IMR-90 (cell line): ENCODE data around the gene METAP2. TPM values are rescaled to one million over a fixed set of nuclear protein-coding genes. Genes with fewer than 3 reads are reported as not detected.

Experiments used
- ATAC-seq: fragments of 200-7000 bp; cut with Tn5 transposase; 2 replicates; pipeline ENCODE4 v1.9.1; 2020; ENCODE audit warnings: low read depth, mild to moderate bottlenecking, moderate library complexity
- BruUV-seq: library from RNA; stranded (reverse); fragments of 400-500 nt; replicated peaks from 2 replicates; lab custom pipeline; 2021; lab: Mats Ljungman, UMichigan
- CTCF ChIA-PET: fragments of 300-600 bp; formaldehyde crosslinking; extraction: SDS; loops from one replicate; lab custom pipeline; 2021; ENCODE audit warnings: antibody characterized with exemption; lab: Yijun Ruan, JAX
- POLR2A ChIA-PET: fragments of 300-600 bp; sonication (Branson Sonifier 250); formaldehyde crosslinking; loops from one replicate; lab custom pipeline; 2022; ENCODE audit warnings: antibody characterized with exemption; ENCODE audit not compliant: unreplicated experiment; lab: Charles Lee
- DNase-seq: peaks from one replicate; pipeline ENCODE4 v3.0.0; 2013
- H2AFZ ChIP-seq: replicated peaks from 2 replicates; pipeline ENCODE3; 2013; ENCODE audit warnings: low read length, mild to moderate bottlenecking; ENCODE audit not compliant: poor library complexity
- H2AK5ac ChIP-seq: 2 replicates; pipeline ENCODE4 v1.6.1; 2013; ENCODE audit warnings: low read depth, low read length, inconsistent platforms
- H2AK9ac ChIP-seq: replicated peaks from 2 replicates; pipeline ENCODE3; 2013; ENCODE audit warnings: mild to moderate bottlenecking, low read depth, low read length, moderate library complexity; ENCODE audit not compliant: poor library complexity
- H2BK120ac ChIP-seq: 2 replicates; pipeline ENCODE4 v1.6.1; 2013; ENCODE audit warnings: low read depth, low read length, inconsistent platforms
- H2BK15ac ChIP-seq: 3 replicates; pipeline ENCODE4 v1.6.1; 2013; ENCODE audit warnings: low read depth, low read length, inconsistent platforms
- H2BK20ac ChIP-seq: 2 replicates; pipeline ENCODE4 v1.6.1; 2013; ENCODE audit warnings: low read depth, mild to moderate bottlenecking, inconsistent platforms, low read length, moderate library complexity
- H2BK5ac ChIP-seq: 2 replicates; pipeline ENCODE4 v1.6.1; 2013; ENCODE audit warnings: mild to moderate bottlenecking, low read depth, low read length, inconsistent platforms; ENCODE audit not compliant: poor library complexity, severe bottlenecking
- H3K14ac ChIP-seq: replicated peaks from 2 replicates; pipeline ENCODE4 v1.6.1; 2013; ENCODE audit warnings: low read depth, low read length, inconsistent platforms
- H3K18ac ChIP-seq: 2 replicates; pipeline ENCODE4 v1.6.1; 2013; ENCODE audit warnings: low read depth, low read length, control low read depth
- H3K23ac ChIP-seq: 2 replicates; pipeline ENCODE4 v1.6.1; 2013; ENCODE audit warnings: low read depth, low read length, inconsistent platforms
- H3K27ac ChIP-seq: 2 replicates; pipeline ENCODE4 v1.5.1; 2013; ENCODE audit warnings: mild to moderate bottlenecking, control low read depth, low read length; ENCODE audit not compliant: insufficient read depth
- H3K27me3 ChIP-seq: 2 replicates; pipeline ENCODE4 v1.6.1; 2013; ENCODE audit warnings: low read length; ENCODE audit not compliant: control insufficient read depth, insufficient read depth
- H3K36me3 ChIP-seq: 2 replicates; pipeline ENCODE4 v1.6.1; 2013; ENCODE audit warnings: low read length, mixed read lengths; ENCODE audit not compliant: control insufficient read depth, insufficient read depth
- H3K4ac ChIP-seq: 2 replicates; pipeline ENCODE4 v1.6.1; 2013; ENCODE audit warnings: low read depth, low read length, inconsistent platforms
- H3K4me1 ChIP-seq: 2 replicates; pipeline ENCODE4 v1.6.1; 2013; ENCODE audit warnings: low read length, mixed read lengths; ENCODE audit not compliant: control insufficient read depth, insufficient read depth
- H3K4me2 ChIP-seq: 2 replicates; pipeline ENCODE4 v1.6.1; 2013; ENCODE audit warnings: low read depth, mild to moderate bottlenecking, control low read depth, low read length, moderate library complexity
- H3K4me3 ChIP-seq: 2 replicates; pipeline ENCODE4 v1.5.1; 2013; ENCODE audit warnings: low read depth, mild to moderate bottlenecking, control low read depth, low read length, moderate library complexity; ENCODE audit not compliant: insufficient read depth
- H3K56ac ChIP-seq: 2 replicates; pipeline ENCODE4 v1.6.1; 2013; ENCODE audit warnings: low read length, inconsistent platforms; ENCODE audit not compliant: insufficient read depth; ENCODE audit errors: extremely low read depth
- H3K79me1 ChIP-seq, 2 experiments: 2 replicates each; pipeline ENCODE4 v1.6.1; 2013; ENCODE audit warnings: low read length in 2 of 2, inconsistent platforms in 1 of 2, low read depth in 1 of 2
- H3K9ac ChIP-seq: 2 replicates; pipeline ENCODE4 v1.6.1; 2013; ENCODE audit warnings: low read depth, low read length, control low read depth
- H3K9me1 ChIP-seq: 2 replicates; pipeline ENCODE4 v1.6.1; 2013; ENCODE audit warnings: low read length, inconsistent platforms; ENCODE audit not compliant: insufficient read depth
- H3K9me3 ChIP-seq: 2 replicates; pipeline ENCODE4 v1.6.1; 2013; ENCODE audit warnings: low read length; ENCODE audit not compliant: control insufficient read depth, insufficient read depth
- H4K20me1 ChIP-seq: 2 replicates; pipeline ENCODE4 v1.6.1; 2013; ENCODE audit warnings: low read length, inconsistent platforms; ENCODE audit not compliant: insufficient read depth
- H4K5ac ChIP-seq: 2 replicates; pipeline ENCODE4 v1.6.1; 2013; ENCODE audit warnings: mild to moderate bottlenecking, low read depth, low read length, control low read depth
- H4K8ac ChIP-seq, 2 experiments: 2 replicates each; pipeline ENCODE4 v1.6.1; 2013; ENCODE audit warnings: low read depth in 2 of 2, low read length in 2 of 2, control low read depth in 1 of 2, inconsistent platforms in 1 of 2
- H4K91ac ChIP-seq: 2 replicates; pipeline ENCODE4 v1.6.1; 2013; ENCODE audit warnings: low read depth, low read length, inconsistent platforms; ENCODE audit not compliant: insufficient read depth
- BHLHE40 ChIP-seq: fragments of 150-350 bp; IDR thresholded peaks from 2 replicates; pipeline ENCODE4 v1.6.1; 2016; ENCODE audit warnings: mild to moderate bottlenecking, low read depth, low read length
- CEBPB ChIP-seq: IDR thresholded peaks from 2 replicates; pipeline ENCODE4 v1.6.1; 2012; ENCODE audit warnings: low read depth, low read length, improper control_type of control experiment
- CHD1 ChIP-seq: IDR thresholded peaks from 2 replicates; pipeline ENCODE4 v1.6.1; 2012; ENCODE audit warnings: low read depth, low read length, improper control_type of control experiment
- CTCF ChIP-seq: conservative IDR thresholded peaks from 2 replicates; pipeline ENCODE4 v1.5.1; 2012; ENCODE audit warnings: mild to moderate bottlenecking, low read depth, low read length, improper control_type of control experiment
- ELK1 ChIP-seq: fragments of 150-350 bp; IDR thresholded peaks from 2 replicates; pipeline ENCODE4 v1.6.1; 2016; ENCODE audit warnings: low read depth, mild to moderate bottlenecking, low read length, moderate library complexity, borderline replicate concordance
- FOS ChIP-seq: fragments of 150-350 bp; IDR thresholded peaks from 2 replicates; pipeline ENCODE4 v1.6.1; 2016; ENCODE audit warnings: low read depth, low read length
- MAFK ChIP-seq: IDR thresholded peaks from 2 replicates; pipeline ENCODE4 v1.6.1; 2012; ENCODE audit warnings: low read depth, low read length, improper control_type of control experiment
- MXI1 ChIP-seq: IDR thresholded peaks from 2 replicates; pipeline ENCODE4 v1.6.1; 2012; ENCODE audit warnings: low read depth, mild to moderate bottlenecking, low read length, moderate library complexity, borderline replicate concordance
- NFE2L2 ChIP-seq: fragments of 150-350 bp; IDR thresholded peaks from 2 replicates; pipeline ENCODE4 v1.6.1; 2016; ENCODE audit warnings: low read depth, mild to moderate bottlenecking, low read length
- RCOR1 ChIP-seq: IDR thresholded peaks from 2 replicates; pipeline ENCODE4 v1.6.1; 2012; ENCODE audit warnings: mild to moderate bottlenecking, low read length, improper control_type of control experiment; ENCODE audit not compliant: insufficient replicate concordance
- RFX5 ChIP-seq: IDR thresholded peaks from 2 replicates; pipeline ENCODE4 v1.8.0; 2012; ENCODE audit warnings: low read depth, mild to moderate bottlenecking, low read length, moderate library complexity
- SMC3 ChIP-seq: fragments of 150-350 bp; IDR thresholded peaks from 2 replicates; pipeline ENCODE4 v1.6.1; 2016; ENCODE audit warnings: low read depth, mild to moderate bottlenecking, antibody characterized with exemption, low read length, moderate library complexity
- WGBS, 2 experiments: methylation state at CpG; one replicate each; pipeline versions ENCODE4 v1.1.5 to v1.1.7; 2013; ENCODE audit warnings: missing lambda C conversion rate in 2 of 2; ENCODE audit not compliant: insufficient read length in 1 of 2; ENCODE audit errors: extremely low coverage in 2 of 2; 5-methylcytosine and 5-hydroxymethylcytosine counted together
- dilution Hi-C: fragments of 300-500 bp; cut with HindIII; formaldehyde crosslinking; loops from one replicate; pipeline ENCODE4 v1.14.3; 2018; ENCODE audit warnings: low sequenced_read_pairs; ENCODE audit not compliant: unreplicated experiment
- in situ Hi-C: fragments of 300-500 bp; cut with MboI; formaldehyde crosslinking; loops from 3 replicates; pipeline ENCODE4 v1.14.3; 2019; ENCODE audit warnings: low sequenced_read_pairs, inconsistent platforms, mixed read lengths
- intact Hi-C: fragments of 100-400 bp; cut with micrococcal nuclease; formaldehyde crosslinking; loops from 2 replicates; pipeline ENCODE4 v1.10.0; 2022
- polyA plus RNA-seq, 3 experiments: library from polyadenylated mRNA; depleted of rRNA; stranded (reverse); fragments of >200 nt; gene quantifications; 2 replicates each; pipeline ENCODE4 v1.2.3, GENCODE V29; 2012; ENCODE audit warnings: low replicate concordance in 1 of 3
- total RNA-seq: library from RNA; depleted of rRNA; stranded (reverse); fragments of >200 nt; gene quantifications from 2 replicates; pipeline ENCODE4 v1.2.3, GENCODE V29; 2012
- TF ChIP-seq, protein P1 (sequence below): fragments of 150-350 bp; IDR thresholded peaks from 2 replicates; pipeline ENCODE4 v1.6.1; 2017; ENCODE audit warnings: mild to moderate bottlenecking, antibody characterized with exemption, low read length, low read depth

Gene METAP2
- total and polyA plus RNA-seq, 2 of the 4 experiments (the other 2 are of a cell fraction): 62.5 to 72.9 TPM

DNA sequence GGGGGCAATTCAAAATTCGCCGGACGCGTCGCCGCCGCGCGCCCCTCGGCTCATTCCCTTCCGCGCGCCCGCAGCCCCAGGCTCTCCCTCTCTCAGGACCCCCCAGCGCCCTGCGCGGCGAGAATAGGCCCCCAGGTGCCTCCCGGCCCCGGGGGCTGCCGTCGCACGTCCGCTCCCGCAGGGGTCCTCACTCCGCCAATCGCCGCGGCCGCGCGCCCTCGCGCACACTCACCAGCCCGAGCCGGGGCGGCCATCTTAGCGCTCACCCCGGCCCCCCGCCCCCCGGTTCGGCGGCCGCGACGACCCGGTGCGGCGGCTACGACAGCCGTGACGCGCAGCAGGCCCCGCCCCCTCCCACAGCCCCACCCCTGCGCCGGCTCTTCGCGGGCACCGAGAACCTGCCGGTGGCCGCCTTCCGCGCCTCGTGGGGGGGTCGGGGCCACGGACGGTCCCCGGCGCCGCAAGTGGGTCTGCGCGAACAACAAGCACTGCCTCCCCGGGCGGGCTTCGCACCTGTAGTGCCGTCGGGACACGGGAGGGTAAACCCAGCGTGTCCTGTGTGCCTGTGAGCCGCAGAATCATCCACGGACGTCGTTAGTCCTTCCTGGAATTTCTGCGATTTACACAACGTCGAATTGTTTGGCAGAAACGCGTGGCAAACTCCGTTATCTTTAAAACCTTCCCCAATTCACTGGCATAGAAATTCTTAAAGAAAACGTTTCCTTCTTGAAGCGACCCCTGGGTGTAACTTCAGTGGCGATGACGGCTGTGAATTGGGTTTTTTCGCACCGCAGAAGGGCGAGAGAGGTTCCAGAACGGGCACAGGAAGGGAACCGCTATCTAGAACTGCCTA is 74.8 kb downstream of the METAP2 start:
- H3K9ac ChIP-seq: peak overlapping the region; percentile 87
- in situ Hi-C loops (no loop called here), intact Hi-C loops (no loop called here), dilution Hi-C loops (no loop called here)
- H2BK5ac ChIP-seq: peak overlapping the region; percentile 97
- no peaks in the 10 kb centered on the region for H3K36me3 ChIP-seq
- ATAC-seq: peak; percentile 82
- WGBS, 2 experiments: 1% methylated on average over 66 of the region's 98 CpGs; no CpG with 5 or more reads in 1 of the 2 experiments
- no peaks in the 10 kb centered on the region for H3K27me3 ChIP-seq
- H2AK9ac ChIP-seq: peak overlapping the region; percentile 80
- H4K8ac ChIP-seq: peak overlapping the region; percentile 90 to 96
- H3K9me3 ChIP-seq: peaks cover 7% of the 10 kb centered on the region
- peak overlapping the region; percentile 83; the same call in 1 of the 3 replicates for H2BK15ac ChIP-seq
- peak overlapping the region; percentile 87; the same call in 1 of the 2 replicates for H2BK20ac ChIP-seq
- H3K27ac ChIP-seq: peak overlapping the region; percentile 97
- peak overlapping the region; percentile 93 for H3K4ac ChIP-seq
- peak overlapping the region; percentile 96 for H2BK120ac ChIP-seq
- no peaks in the 10 kb centered on the region for H4K20me1 ChIP-seq
- H4K5ac ChIP-seq: peak overlapping the region; percentile 86
- no TSS peak for BruUV-seq
- peak overlapping the region; percentile 98 for H3K23ac ChIP-seq
- H4K91ac ChIP-seq: peak overlapping the region; percentile 92
- H3K4me2 ChIP-seq: peak overlapping the region; percentile 86
- peak; percentile 64 for DNase-seq
- peak overlapping the region; percentile 46 for H2AK5ac ChIP-seq
- peaks cover 15 to 30% of the 10 kb centered on the region in 2 experiments for H3K79me1 ChIP-seq
- peak overlapping the region; percentile 92; the same call in 1 of the 2 replicates for H3K56ac ChIP-seq
- peak overlapping the region; percentile 98 for H2AFZ ChIP-seq
- H3K4me1 ChIP-seq: peaks cover 10% of the 10 kb centered on the region; the same call in 1 of the 2 replicates
- H3K14ac ChIP-seq: peak overlapping the region; percentile 93
- no peaks in the 10 kb centered on the region; the same call in 1 of the 2 replicates for H3K9me1 ChIP-seq
- CTCF ChIA-PET: interaction anchor here (0.8 to 1.3 kb wide), 2 partner anchors 12 to 26 kb away, joined by 5 read pairs; no protein-coding TSS in a partner anchor
- POLR2A ChIA-PET: no interaction called here
- peak overlapping the region; percentile 94 for H3K18ac ChIP-seq
- H3K4me3 ChIP-seq: peak overlapping the region; percentile 58
- TF ChIP-seq CEBPB (no peak), FOS (0 out of 2 replicates have a peak, but pooled peaks have one; percentile 1), RCOR1 (no peak), SMC3 (no peak), CTCF (no peak), ELK1 (no peak), MXI1 (no peak), NFE2L2 (no peak), CHD1 (no peak), RFX5 (no peak), BHLHE40 (no peak), MAFK (no peak)
- TF ChIP-seq, protein P1, sequence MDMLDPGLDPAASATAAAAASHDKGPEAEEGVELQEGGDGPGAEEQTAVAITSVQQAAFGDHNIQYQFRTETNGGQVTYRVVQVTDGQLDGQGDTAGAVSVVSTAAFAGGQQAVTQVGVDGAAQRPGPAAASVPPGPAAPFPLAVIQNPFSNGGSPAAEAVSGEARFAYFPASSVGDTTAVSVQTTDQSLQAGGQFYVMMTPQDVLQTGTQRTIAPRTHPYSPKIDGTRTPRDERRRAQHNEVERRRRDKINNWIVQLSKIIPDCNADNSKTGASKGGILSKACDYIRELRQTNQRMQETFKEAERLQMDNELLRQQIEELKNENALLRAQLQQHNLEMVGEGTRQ: no peak
